Testis (tissue), 2 donors: ENCODE results near the gene CNTNAP3B.
"Not testable (repeated sequence)": the region's sequence is repeated elsewhere in the genome, so short reads cannot be mapped to it uniquely, and the experiment has no call there.

Experiments used
- POLR2A ChIP-seq: fragments of 450-650 bp; IDR thresholded peaks from one replicate; pipeline ENCODE4 v1.6.1; 2017; ENCODE audit warnings: antibody characterized with exemption, mild to moderate bottlenecking, moderate library complexity
- TF ChIP-seq, protein P1 (sequence below), 3 experiments: fragments of 450-650 bp in 2 of 3; fragments of 200-600 bp in 1 of 3; sonication (generic) in 1 of 3; IDR thresholded peaks; one replicate each; pipeline ENCODE4 v1.5.1; 2016 to 2019; ENCODE audit warnings: antibody characterized with exemption in 3 of 3, mild to moderate bottlenecking in 2 of 3, moderate library complexity in 1 of 3

DNA sequence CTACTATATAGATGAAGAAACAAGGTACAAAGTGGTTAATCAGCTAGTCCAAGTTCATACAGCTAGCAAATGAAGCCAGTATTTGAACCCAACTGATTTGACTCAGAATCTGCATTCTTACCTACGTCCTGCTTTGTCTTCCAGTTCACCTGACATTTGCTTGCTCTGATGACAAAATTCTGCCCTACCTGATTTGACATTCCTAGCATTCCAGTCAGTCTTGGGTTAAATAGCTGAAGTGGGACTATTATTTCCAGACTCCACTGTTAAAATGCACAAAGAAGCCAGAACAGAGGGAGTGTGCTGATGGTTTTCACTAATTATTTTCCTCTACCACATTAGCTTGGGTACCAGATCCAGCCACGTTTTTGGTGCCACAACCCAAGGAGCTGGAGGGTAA lies 78.5 kb downstream of the CNTNAP3B start:
- TF ChIP-seq, protein P1, sequence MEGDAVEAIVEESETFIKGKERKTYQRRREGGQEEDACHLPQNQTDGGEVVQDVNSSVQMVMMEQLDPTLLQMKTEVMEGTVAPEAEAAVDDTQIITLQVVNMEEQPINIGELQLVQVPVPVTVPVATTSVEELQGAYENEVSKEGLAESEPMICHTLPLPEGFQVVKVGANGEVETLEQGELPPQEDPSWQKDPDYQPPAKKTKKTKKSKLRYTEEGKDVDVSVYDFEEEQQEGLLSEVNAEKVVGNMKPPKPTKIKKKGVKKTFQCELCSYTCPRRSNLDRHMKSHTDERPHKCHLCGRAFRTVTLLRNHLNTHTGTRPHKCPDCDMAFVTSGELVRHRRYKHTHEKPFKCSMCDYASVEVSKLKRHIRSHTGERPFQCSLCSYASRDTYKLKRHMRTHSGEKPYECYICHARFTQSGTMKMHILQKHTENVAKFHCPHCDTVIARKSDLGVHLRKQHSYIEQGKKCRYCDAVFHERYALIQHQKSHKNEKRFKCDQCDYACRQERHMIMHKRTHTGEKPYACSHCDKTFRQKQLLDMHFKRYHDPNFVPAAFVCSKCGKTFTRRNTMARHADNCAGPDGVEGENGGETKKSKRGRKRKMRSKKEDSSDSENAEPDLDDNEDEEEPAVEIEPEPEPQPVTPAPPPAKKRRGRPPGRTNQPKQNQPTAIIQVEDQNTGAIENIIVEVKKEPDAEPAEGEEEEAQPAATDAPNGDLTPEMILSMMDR (IDR thresholded peaks at IDR 0.05): not testable (repeated sequence)
- not testable (repeated sequence) for TF ChIP-seq POLR2A
